ELR (cell line): ENCODE results near the gene ASCL2.
"Not testable (repeated sequence)": the region's sequence is repeated elsewhere in the genome, so short reads cannot be mapped to it uniquely, and the experiment has no call there.

ENCODE experiments used
- DNase-seq: peaks from one replicate; pipeline ENCODE4 v3.0.0-alpha.2; 2015; ENCODE audit warnings: low read depth

Gene ASCL2

GRCh38 chr11:2260491-2261364, 9.7 kb downstream of the ASCL2 start:
- DNase-seq = no peak

GRCh38 chr11:2259897-2260451, 10.4 kb downstream of the ASCL2 start:
- DNase-seq = no peak

GRCh38 chr11:2259466-2259830, 10.9 kb downstream of the ASCL2 start:
- DNase-seq = no peak

GRCh38 chr11:2258501-2259465, 11.6 kb downstream of the ASCL2 start:
- no peak for DNase-seq

GRCh38 chr11:2256951-2257700, 13.3 kb downstream of the ASCL2 start:
- DNase-seq = no peak

GRCh38 chr11:2256293-2256913, 14.0 kb downstream of the ASCL2 start:
- DNase-seq = no peak

GRCh38 chr11:2252018-2252417, 18.4 kb downstream of the ASCL2 start:
- DNase-seq = no peak

GRCh38 chr11:2251138-2251537, 19.2 kb downstream of the ASCL2 start:
- DNase-seq = no peak

- DNase-seq = no peak
These were observed 19.9 kb downstream of the ASCL2 start for GRCh38 chr11:2250485-2250884.

GRCh38 chr11:2250041-2250440, 20.3 kb downstream of the ASCL2 start:
- DNase-seq = no peak

- DNase-seq = no peak
These were observed 21.0 kb downstream of the ASCL2 start for GRCh38 chr11:2249189-2249916.

GRCh38 chr11:2248762-2249161, 21.6 kb downstream of the ASCL2 start:
- no peak for DNase-seq

- DNase-seq = no peak
These were observed 22.1 kb downstream of the ASCL2 start for GRCh38 chr11:2248242-2248641.

GRCh38 chr11:2247496-2247895, 22.9 kb downstream of the ASCL2 start:
- DNase-seq = no peak

- no peak for DNase-seq
These were observed 29.6 kb downstream of the ASCL2 start for GRCh38 chr11:2240834-2241233.

- DNase-seq = no peak
These were observed 32.7 kb downstream of the ASCL2 start for GRCh38 chr11:2237457-2238238.

GRCh38 chr11:2236381-2237134, 33.8 kb downstream of the ASCL2 start:
- not testable (repeated sequence) for DNase-seq

- no peak for DNase-seq
These were observed 34.6 kb downstream of the ASCL2 start for GRCh38 chr11:2235588-2236326.
